DOHH2 (cell line): ENCODE measurements around the gene ATP9B.
A peak's percentile ranks its signal among the peaks of the same experiment; 100 is the strongest.

ENCODE experiments used
- H3F3A ChIP-seq: fragments of 200-600 bp; sonication (generic), shearing (Covaris generic); 2 replicates; pipeline ENCODE4 v1.6.0; 2016; ENCODE audit warnings: antibody characterized with exemption, mild to moderate bottlenecking; ENCODE audit not compliant: control insufficient read depth, insufficient read depth
- H3K27ac ChIP-seq: fragments of 200-600 bp; sonication (generic); 2 replicates; pipeline ENCODE4 v1.5.1; 2014; ENCODE audit warnings: low read depth, mild to moderate bottlenecking, low read length, moderate library complexity
- H3K27me3 ChIP-seq: fragments of 200-600 bp; sonication (generic); 2 replicates; pipeline ENCODE4 v1.6.1; 2014; ENCODE audit warnings: mild to moderate bottlenecking, low read length, mixed read lengths; ENCODE audit not compliant: control insufficient read depth
- H3K36me3 ChIP-seq: fragments of 200-600 bp; sonication (generic); 2 replicates; pipeline ENCODE4 v1.6.1; 2014; ENCODE audit warnings: mild to moderate bottlenecking, low read length, moderate library complexity, mixed read lengths; ENCODE audit not compliant: control insufficient read depth
- H3K4me1 ChIP-seq: fragments of 200-600 bp; sonication (generic); 2 replicates; pipeline ENCODE4 v1.6.1; 2014; ENCODE audit warnings: mild to moderate bottlenecking, low read length, mixed read lengths; ENCODE audit not compliant: control insufficient read depth
- H3K4me2 ChIP-seq: fragments of 200-600 bp; sonication (generic); 2 replicates; pipeline ENCODE4 v1.6.0; 2014; ENCODE audit warnings: mild to moderate bottlenecking, low read length, moderate library complexity
- H3K4me3 ChIP-seq: fragments of 200-600 bp; sonication (generic); 2 replicates; pipeline ENCODE4 v1.5.1; 2014; ENCODE audit warnings: mild to moderate bottlenecking, low read length, mixed read lengths
- H3K79me2 ChIP-seq: fragments of 200-600 bp; sonication (generic); 2 replicates; pipeline ENCODE4 v1.6.1; 2014; ENCODE audit warnings: mild to moderate bottlenecking, low read length, mixed read lengths; ENCODE audit not compliant: control insufficient read depth
- H3K9me2 ChIP-seq: fragments of 200-600 bp; sonication (generic); replicated peaks from 2 replicates; pipeline ENCODE4 v1.6.1; 2014; ENCODE audit warnings: mild to moderate bottlenecking, low read length, mixed read lengths; ENCODE audit not compliant: control insufficient read depth
- H3K9me3 ChIP-seq: fragments of 200-600 bp; sonication (generic); 2 replicates; pipeline ENCODE4 v1.6.1; 2014; ENCODE audit warnings: antibody characterized with exemption, low read length, mixed read lengths; ENCODE audit not compliant: control insufficient read depth, insufficient read depth
- H4K20me1 ChIP-seq: fragments of 200-600 bp; sonication (generic); 2 replicates; pipeline ENCODE4 v1.6.0; 2014; ENCODE audit warnings: low read depth, mild to moderate bottlenecking, antibody characterized with exemption, low read length, moderate library complexity; ENCODE audit not compliant: control insufficient read depth, insufficient read depth
- EZH2phosphoT487 ChIP-seq: fragments of 200-600 bp; sonication (generic); IDR thresholded peaks from 2 replicates; pipeline ENCODE4 v1.6.1; 2017; ENCODE audit warnings: borderline replicate concordance, mild to moderate bottlenecking, antibody characterized with exemption, low read length, moderate library complexity, mixed read lengths
- TF ChIP-seq, protein P1 (sequence below): fragments of 200-600 bp; sonication (generic); IDR thresholded peaks from one replicate; pipeline ENCODE4 v1.5.1; 2014; ENCODE audit warnings: antibody characterized with exemption, mild to moderate bottlenecking, low read depth, low read length; ENCODE audit not compliant: poor library complexity, severe bottlenecking

Gene ATP9B

DNA sequence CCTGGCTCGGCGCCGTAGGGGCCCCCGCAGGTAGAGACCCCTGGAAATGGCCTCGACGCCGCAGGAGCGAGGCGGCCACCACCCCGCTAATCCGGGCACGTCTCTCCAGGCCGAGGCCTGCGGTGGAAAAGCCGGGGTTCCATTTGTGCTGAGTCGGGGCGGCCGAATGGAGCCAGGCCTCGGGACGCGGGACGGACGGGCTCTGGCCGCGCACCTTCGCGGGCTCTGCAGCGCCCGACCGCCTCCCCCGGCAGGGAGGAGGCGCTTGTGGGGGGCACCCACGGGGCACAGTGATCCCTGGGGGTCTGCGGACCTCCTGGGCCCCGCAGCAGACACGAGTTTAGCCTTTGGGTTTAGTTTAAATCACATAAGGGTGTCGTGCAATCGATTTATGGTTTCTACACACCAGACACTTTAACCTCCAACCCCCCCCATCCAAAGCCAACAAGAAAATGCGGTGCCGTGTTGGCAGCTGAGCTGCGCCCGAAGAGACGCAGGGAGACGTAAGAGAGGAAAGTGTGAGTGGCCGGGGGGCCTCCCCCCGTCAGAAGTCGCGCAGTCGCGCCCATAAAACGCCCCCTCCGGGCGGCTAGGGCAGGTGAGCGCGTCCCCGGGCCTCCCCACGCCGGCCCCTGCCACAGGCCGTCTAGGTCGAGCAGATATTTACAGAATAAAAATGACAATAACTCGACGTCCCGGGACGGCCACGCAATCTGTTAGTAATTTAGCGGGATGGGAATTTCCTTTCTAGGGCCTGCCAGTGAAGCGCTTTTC lies 325.5 kb downstream of the ATP9B start:
- Histone ChIP-seq H3K4me2 (peak overlapping the region; percentile 75), H3K4me1 (peaks cover 65% of the 10 kb centered on the region), H4K20me1 (0 out of 2 replicates have a peak, but pooled peaks cover 6% of the 10 kb centered on the region), H3K27me3 (peaks cover 31% of the 10 kb centered on the region), H3F3A (peaks cover 41% of the 10 kb centered on the region), H3K27ac (peak overlapping the region; percentile 18; the same call in 1 of the 2 replicates), H3K36me3 (peaks cover 12% of the 10 kb centered on the region), H3K9me3 (no peaks in the 10 kb centered on the region), H3K4me3 (peak overlapping the region; percentile 60), H3K79me2 (peaks cover 33% of the 10 kb centered on the region), H3K9me2 (no peaks in the 10 kb centered on the region)
- peak; percentile 95; the same call in 1 of the 2 replicates for TF ChIP-seq EZH2phosphoT487
- TF ChIP-seq, protein P1, sequence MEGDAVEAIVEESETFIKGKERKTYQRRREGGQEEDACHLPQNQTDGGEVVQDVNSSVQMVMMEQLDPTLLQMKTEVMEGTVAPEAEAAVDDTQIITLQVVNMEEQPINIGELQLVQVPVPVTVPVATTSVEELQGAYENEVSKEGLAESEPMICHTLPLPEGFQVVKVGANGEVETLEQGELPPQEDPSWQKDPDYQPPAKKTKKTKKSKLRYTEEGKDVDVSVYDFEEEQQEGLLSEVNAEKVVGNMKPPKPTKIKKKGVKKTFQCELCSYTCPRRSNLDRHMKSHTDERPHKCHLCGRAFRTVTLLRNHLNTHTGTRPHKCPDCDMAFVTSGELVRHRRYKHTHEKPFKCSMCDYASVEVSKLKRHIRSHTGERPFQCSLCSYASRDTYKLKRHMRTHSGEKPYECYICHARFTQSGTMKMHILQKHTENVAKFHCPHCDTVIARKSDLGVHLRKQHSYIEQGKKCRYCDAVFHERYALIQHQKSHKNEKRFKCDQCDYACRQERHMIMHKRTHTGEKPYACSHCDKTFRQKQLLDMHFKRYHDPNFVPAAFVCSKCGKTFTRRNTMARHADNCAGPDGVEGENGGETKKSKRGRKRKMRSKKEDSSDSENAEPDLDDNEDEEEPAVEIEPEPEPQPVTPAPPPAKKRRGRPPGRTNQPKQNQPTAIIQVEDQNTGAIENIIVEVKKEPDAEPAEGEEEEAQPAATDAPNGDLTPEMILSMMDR, result no peak

DNA sequence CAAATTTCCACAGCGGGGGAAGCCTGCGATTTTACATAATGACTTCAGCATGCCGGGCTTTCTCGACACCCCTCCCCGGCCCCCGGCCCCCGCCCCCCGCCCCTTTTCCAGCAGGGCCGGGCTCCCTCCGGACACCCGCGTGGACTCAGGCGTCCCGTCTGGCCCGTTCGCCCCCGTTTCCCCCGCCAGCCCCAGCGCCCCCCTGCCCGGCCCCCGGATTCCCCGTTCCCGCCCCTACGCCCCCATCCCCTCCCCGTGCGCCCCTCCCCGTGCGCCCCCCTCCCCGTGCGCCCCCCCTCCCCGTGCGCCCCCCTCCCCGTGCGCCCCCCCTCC lies 326.1 kb downstream of the ATP9B start:
- H3K9me3 ChIP-seq, result no peaks in the 10 kb centered on the region
- peaks cover 65% of the 10 kb centered on the region for H3K4me1 ChIP-seq
- peaks cover 35% of the 10 kb centered on the region for H3K79me2 ChIP-seq
- H3K9me2 ChIP-seq, result no peaks in the 10 kb centered on the region
- peak overlapping the region; percentile 75 for H3K4me2 ChIP-seq
- no peak for TF ChIP-seq EZH2phosphoT487
- TF ChIP-seq, protein P1, result no peak
- peaks cover 36% of the 10 kb centered on the region for H3F3A ChIP-seq
- H4K20me1 ChIP-seq, result 0 out of 2 replicates have a peak, but pooled peaks cover 6% of the 10 kb centered on the region
- no peak overlapping the region for H3K27ac ChIP-seq
- H3K4me3 ChIP-seq, result peak overlapping the region; percentile 60
- peaks cover 31% of the 10 kb centered on the region for H3K27me3 ChIP-seq
- peaks cover 12% of the 10 kb centered on the region for H3K36me3 ChIP-seq

DNA sequence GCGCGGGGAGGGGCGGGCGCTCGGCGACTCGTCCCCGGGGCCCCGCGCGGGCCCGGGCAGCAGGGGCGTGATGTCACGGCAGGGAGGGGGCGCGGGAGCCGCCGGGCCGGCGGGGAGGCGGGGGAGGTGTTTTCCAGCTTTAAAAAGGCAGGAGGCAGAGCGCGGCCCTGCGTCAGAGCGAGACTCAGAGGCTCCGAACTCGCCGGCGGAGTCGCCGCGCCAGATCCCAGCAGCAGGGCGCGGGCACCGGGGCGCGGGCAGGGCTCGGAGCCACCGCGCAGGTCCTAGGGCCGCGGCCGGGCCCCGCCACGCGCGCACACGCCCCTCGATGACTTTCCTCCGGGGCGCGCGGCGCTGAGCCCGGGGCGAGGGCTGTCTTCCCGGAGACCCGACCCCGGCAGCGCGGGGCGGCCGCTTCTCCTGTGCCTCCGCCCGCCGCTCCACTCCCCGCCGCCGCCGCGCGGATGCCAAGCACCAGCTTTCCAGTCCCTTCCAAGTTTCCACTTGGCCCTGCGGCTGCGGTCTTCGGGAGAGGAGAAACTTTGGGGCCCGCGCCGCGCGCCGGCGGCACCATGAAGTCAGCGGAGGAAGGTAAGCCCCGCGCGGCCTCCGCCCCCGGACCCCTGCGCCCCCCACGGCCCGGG lies 326.7 kb downstream of the ATP9B start, which contains the start of gene NFATC1:
NFATC1 (plus strand) TSS at position 170 of the 644 bp plus-strand sequence; CDS start at position 465, 295 bp downstream.
- peak within 1 kb of the TSS; percentile 87 for H3K4me3 ChIP-seq
- H3K9me2 ChIP-seq, result no peaks in the 10 kb centered on the region
- peaks cover 31% of the 10 kb centered on the region for H3K27me3 ChIP-seq
- H3K27ac ChIP-seq, result peak within 1 kb of the TSS; percentile 24
- TF ChIP-seq EZH2phosphoT487, result no peak
- TF ChIP-seq, protein P1, result no peak
- H3K79me2 ChIP-seq, result peaks cover 38% of the 10 kb centered on the region
- H3K36me3 ChIP-seq, result peaks cover 12% of the 10 kb centered on the region
- peaks cover 34% of the 10 kb centered on the region for H3F3A ChIP-seq
- no peaks in the 10 kb centered on the region for H3K9me3 ChIP-seq
- H3K4me2 ChIP-seq, result peak within 1 kb of the TSS; percentile 85
- H4K20me1 ChIP-seq, result 0 out of 2 replicates have a peak, but pooled peaks cover 6% of the 10 kb centered on the region
- H3K4me1 ChIP-seq, result peaks cover 66% of the 10 kb centered on the region
